Peyer's patch (tissue), 4 donors: ENCODE data around the gene KIAA0319L. TPM values are rescaled to one million over a fixed set of nuclear protein-coding genes. Genes with fewer than 3 reads are reported as not detected.
A peak's percentile ranks its signal among the peaks of the same experiment; 100 is the strongest.

ENCODE experiments used
- DNase-seq, 3 donors: peaks; one replicate each; pipeline ENCODE4 v3.0.0-alpha.2; 2017 to 2019
- H3K27ac ChIP-seq, 4 donors: fragments of 200-600 bp; sonication (generic); one replicate each; pipeline ENCODE4 v1.5.1; 2016 to 2019
- H3K27me3 ChIP-seq, 2 donors: fragments of 200-600 bp; sonication (generic); one replicate each; pipeline ENCODE4 v1.5.1; 2019
- H3K36me3 ChIP-seq, 3 donors: fragments of 200-600 bp; sonication (generic); one replicate each; pipeline ENCODE4 v1.5.1; 2016 to 2019
- H3K4me1 ChIP-seq, 4 donors: fragments of 200-600 bp; sonication (generic); one replicate each; pipeline ENCODE4 v1.5.1; 2016 to 2019
- H3K4me3 ChIP-seq, 4 donors: fragments of 200-600 bp; sonication (generic); 1 replicate in 3 of 4; 2 replicates in 1 of 4; pipeline ENCODE4 v1.5.1; 2016 to 2019; ENCODE audit warnings: mild to moderate bottlenecking in 1 of 4
- H3K9me3 ChIP-seq, 4 donors: fragments of 200-600 bp; sonication (generic); one replicate each; pipeline ENCODE4 v1.5.1; 2016 to 2019; ENCODE audit warnings: mild to moderate bottlenecking in 1 of 4
- CTCF ChIP-seq, 6 experiments: fragments of 450-650 bp in 4 of 6; fragments of 200-600 bp in 2 of 6; sonication (generic) in 1 of 6; IDR thresholded peaks; one replicate each; pipeline ENCODE4 v1.5.1; 2017 to 2019; ENCODE audit warnings: antibody characterized with exemption in 6 of 6, mild to moderate bottlenecking in 3 of 6, moderate library complexity in 1 of 6
- POLR2A ChIP-seq, 2 donors: fragments of 450-650 bp; IDR thresholded peaks; one replicate each; pipeline ENCODE4 v1.5.1; 2017; ENCODE audit warnings: antibody characterized with exemption in 2 of 2, mild to moderate bottlenecking in 2 of 2, moderate library complexity in 2 of 2
- total RNA-seq, 4 donors: library from RNA; depleted of rRNA; stranded (reverse); fragments of >200 nt; gene quantifications; one replicate each; pipeline ENCODE4 v1.1.0, GENCODE V29; 2016

The KIAA0319L gene
- total RNA-seq, 4 donors from 2014 or later, result 88.3 to 143 (median 129) TPM

GRCh38 chr1:35564037-35564883, 7.1 kb upstream of the KIAA0319L start:
- H3K36me3 ChIP-seq, result no peaks in the 10 kb centered on the region
- H3K27ac ChIP-seq, result no peak overlapping the region

GRCh38 chr1:35563166-35563565, 6.0 kb upstream of the KIAA0319L start:
- H3K27me3 ChIP-seq, result no peaks in the 10 kb centered on the region
- H3K27ac ChIP-seq, result no peak overlapping the region
- no peak for DNase-seq
- H3K9me3 ChIP-seq, result no peaks in the 10 kb centered on the region
- no peaks in the 10 kb centered on the region for H3K36me3 ChIP-seq
- H3K4me1 ChIP-seq, result peaks cover 0 to 13% (median 0%) of the 10 kb centered on the region in 4 donors
- no peak overlapping the region for H3K4me3 ChIP-seq
- TF ChIP-seq CTCF (IDR thresholded peaks at IDR 0.05) (no peak), POLR2A (IDR thresholded peaks at IDR 0.05) (no peak)

More at GRCh38 chr1:35564037-35564883, 7.1 kb upstream of the KIAA0319L start:
- no peak overlapping the region for H3K4me3 ChIP-seq
- DNase-seq, result peak; percentile 75 to 93 (median 84)
- peaks cover 0 to 6% (median 0%) of the 10 kb centered on the region in 4 donors for H3K4me1 ChIP-seq
- TF ChIP-seq CTCF (IDR thresholded peaks at IDR 0.05) (peak; percentile 38 to 77 (median 72)), POLR2A (IDR thresholded peaks at IDR 0.05) (no peak)
- H3K27me3 ChIP-seq, result no peaks in the 10 kb centered on the region
- no peaks in the 10 kb centered on the region for H3K9me3 ChIP-seq

- no peak for DNase-seq
- no peaks in the 10 kb centered on the region for H3K27me3 ChIP-seq
- H3K27ac ChIP-seq, result no peak overlapping the region
- H3K4me3 ChIP-seq, result no peak overlapping the region
- H3K9me3 ChIP-seq, result no peaks in the 10 kb centered on the region
- TF ChIP-seq POLR2A (IDR thresholded peaks at IDR 0.05) (no peak), CTCF (IDR thresholded peaks at IDR 0.05) (no peak)
- H3K4me1 ChIP-seq, result peaks cover 0 to 17% (median 0%) of the 10 kb centered on the region in 4 donors
- no peaks in the 10 kb centered on the region for H3K36me3 ChIP-seq
Observed at GRCh38 chr1:35561972-35562680, 4.9 kb upstream of the KIAA0319L start.

GRCh38 chr1:35561297-35561971, 4.2 kb upstream of the KIAA0319L start:
- no peak for TF ChIP-seq CTCF (IDR thresholded peaks at IDR 0.05)
- no peak for TF ChIP-seq POLR2A (IDR thresholded peaks at IDR 0.05)
- Histone ChIP-seq H3K36me3 (no peaks in the 10 kb centered on the region), H3K4me3 (no peak overlapping the region), H3K9me3 (no peaks in the 10 kb centered on the region), H3K4me1 (peaks cover 0 to 20% (median 2%) of the 10 kb centered on the region in 4 donors), H3K27me3 (no peaks in the 10 kb centered on the region), H3K27ac (no peak overlapping the region)
- no peak for DNase-seq
